Fibroblast of pulmonary artery (primary cell): ENCODE results near the gene ADAMTS20.

Experiments used
- DNase-seq: peaks from one replicate; pipeline ENCODE4 v3.0.0-alpha.2; 2010; ENCODE audit warnings: low read depth
- H3K4me3 ChIP-seq: replicated peaks from 2 replicates; pipeline ENCODE4 v1.5.1; 2011; ENCODE audit warnings: low read depth, mild to moderate bottlenecking, control low read depth, low read length, moderate library complexity
- CTCF ChIP-seq: IDR thresholded peaks from 2 replicates; pipeline ENCODE4 v1.5.1; 2011; ENCODE audit warnings: mild to moderate bottlenecking, control low read depth, low read length, inconsistent platforms; ENCODE audit errors: missing control alignments

ADAMTS20 gene

GRCh38 chr12:43406801-43407200, 145.2 kb downstream of the ADAMTS20 start:
- no peak for TF ChIP-seq CTCF
- no peak overlapping the region for H3K4me3 ChIP-seq
- no peak for DNase-seq

- no peak for DNase-seq
- no peak for TF ChIP-seq CTCF
- no peak overlapping the region for H3K4me3 ChIP-seq
Observed at GRCh38 chr12:43402436-43402835, 149.6 kb downstream of the ADAMTS20 start.

GRCh38 chr12:43401096-43401495, 150.9 kb downstream of the ADAMTS20 start:
- DNase-seq, result no peak
- TF ChIP-seq CTCF, result no peak
- H3K4me3 ChIP-seq, result no peak overlapping the region

GRCh38 chr12:43396671-43397070, 155.3 kb downstream of the ADAMTS20 start:
- H3K4me3 ChIP-seq, result no peak overlapping the region
- TF ChIP-seq CTCF, result no peak
- no peak for DNase-seq

- no peak overlapping the region for H3K4me3 ChIP-seq
- no peak for DNase-seq
- no peak for TF ChIP-seq CTCF
Observed at GRCh38 chr12:43392116-43392515, 159.9 kb downstream of the ADAMTS20 start.

GRCh38 chr12:43381879-43382278, 170.1 kb downstream of the ADAMTS20 start:
- H3K4me3 ChIP-seq, result no peak overlapping the region
- DNase-seq, result no peak
- TF ChIP-seq CTCF, result no peak

- H3K4me3 ChIP-seq, result no peak overlapping the region
- no peak for DNase-seq
- TF ChIP-seq CTCF, result no peak
Observed at GRCh38 chr12:43378448-43378847, 173.6 kb downstream of the ADAMTS20 start.
